K562 (cell line): ENCODE measurements around the gene GIGYF1. TPM values are rescaled to one million over a fixed set of nuclear protein-coding genes. Genes with fewer than 3 reads are reported as not detected.

ENCODE experiments used
- ATAC-seq: fragments of 200-7000 bp; cut with Tn5 transposase; 3 replicates; pipeline ENCODE4 v1.9.1; 2020; ENCODE audit warnings: moderate library complexity
- BruUV-seq: library from RNA; stranded (reverse); fragments of 400-500 nt; replicated peaks from 2 replicates; lab custom pipeline; 2021; lab: Mats Ljungman, UMichigan
- CTCF ChIA-PET: fragments of 300-600 bp; formaldehyde crosslinking; extraction: SDS; loops from one replicate; lab custom pipeline; 2021; ENCODE audit warnings: low intra/inter-chr PET ratio; lab: Yijun Ruan, JAX
- POLR2A ChIA-PET: fragments of 300-600, 350-650 bp; sonication (Branson Sonifier 250); formaldehyde crosslinking; extraction: SDS; loops from one replicate; lab custom pipeline; 2021; ENCODE audit warnings: antibody characterized with exemption, inconsistent platforms; lab: Yijun Ruan, JAX
- DNase-seq, 4 experiments: peaks; one replicate each; pipeline versions ENCODE4 v3.0.0 to v3.0.0-alpha.2; 2011 to 2018; ENCODE audit warnings: low spot score in 3 of 4, mixed read lengths in 3 of 4; ENCODE audit errors: extremely low read depth in 1 of 4
- FAIRE-seq: peaks from 2 replicates; lab custom pipeline; 2011; peaks lifted over from hg19 to GRCh38; lab: Jason Lieb, UNC
- H2AFZ ChIP-seq: 2 replicates; pipeline ENCODE4 v1.6.0; 2011; ENCODE audit warnings: low read depth, low read length, control low read depth, inconsistent platforms
- H3K27ac ChIP-seq: fragments of 200-600 bp; 3 replicates; pipeline ENCODE4 v1.8.0; 2011; ENCODE audit warnings: low read depth, mild to moderate bottlenecking, control low read depth, inconsistent platforms, low read length, moderate library complexity, mixed read lengths; ENCODE audit errors: extremely low read depth
- H3K27me3 ChIP-seq, 2 experiments: fragments of 300-600 bp in 1 of 2; 2 replicates in 1 of 2; 3 replicates in 1 of 2; pipeline versions ENCODE4 v1.6.0 to v1.8.0; 2011; ENCODE audit warnings: inconsistent platforms in 2 of 2, low read length in 2 of 2, mild to moderate bottlenecking in 1 of 2, mixed read lengths in 1 of 2, moderate library complexity in 1 of 2; ENCODE audit not compliant: control insufficient read depth in 2 of 2, insufficient read depth in 2 of 2
- H3K36me3 ChIP-seq: fragments of 300-600 bp; 3 replicates; pipeline ENCODE4 v1.8.0; 2011; ENCODE audit warnings: mild to moderate bottlenecking, low read length, inconsistent platforms; ENCODE audit not compliant: control insufficient read depth, insufficient read depth
- H3K4me1 ChIP-seq, 2 experiments: fragments of 200-600 bp in 1 of 2; replicated peaks in 1 of 2; 2 replicates in 1 of 2; 3 replicates in 1 of 2; pipeline versions ENCODE4 v1.5.1 to v1.8.0; 2011; ENCODE audit warnings: inconsistent platforms in 2 of 2, low read length in 2 of 2, mild to moderate bottlenecking in 1 of 2, mixed read lengths in 1 of 2, moderate library complexity in 1 of 2; ENCODE audit not compliant: control insufficient read depth in 2 of 2, insufficient read depth in 2 of 2
- H3K4me2 ChIP-seq: 2 replicates; pipeline ENCODE4 v1.6.1; 2011; ENCODE audit warnings: low read length, control low read depth, inconsistent platforms, mixed read lengths; ENCODE audit not compliant: insufficient read depth
- H3K4me3 ChIP-seq: fragments of 200-600 bp; sonication (generic), shearing (Covaris generic); 2 replicates; pipeline ENCODE4 v1.5.1; 2016; ENCODE audit warnings: control low read depth, inconsistent platforms
- H3K79me2 ChIP-seq: fragments of 200-600 bp; 3 replicates; pipeline ENCODE4 v1.8.0; 2011; ENCODE audit warnings: low read length, inconsistent platforms; ENCODE audit not compliant: control insufficient read depth, insufficient read depth
- H3K9ac ChIP-seq, 2 experiments: 2 replicates each; pipeline versions ENCODE4 v1.6.0 to v1.6.1; 2011; ENCODE audit warnings: low read depth in 2 of 2, low read length in 2 of 2, control low read depth in 1 of 2, inconsistent platforms in 1 of 2, mild to moderate bottlenecking in 1 of 2, mixed read lengths in 1 of 2; ENCODE audit not compliant: insufficient read depth in 1 of 2
- H3K9me1 ChIP-seq: one replicate; pipeline ENCODE4 v1.6.0; 2011; ENCODE audit warnings: inconsistent platforms, mild to moderate bottlenecking, low read length, moderate library complexity; ENCODE audit not compliant: control insufficient read depth, insufficient read depth
- H3K9me3 ChIP-seq: replicated peaks from 2 replicates; pipeline ENCODE4 v1.5.1; 2011; ENCODE audit warnings: low read depth, low read length, inconsistent platforms; ENCODE audit not compliant: control insufficient read depth, insufficient read depth
- H4K20me1 ChIP-seq: replicated peaks from 2 replicates; pipeline ENCODE4 v1.6.1; 2011; ENCODE audit warnings: low read length, inconsistent platforms, mixed read lengths; ENCODE audit not compliant: control insufficient read depth, insufficient read depth
- POLR2G ChIP-seq: fragments of 200-400 bp; formaldehyde crosslinking; IDR thresholded peaks from 2 replicates; pipeline ENCODE4 v1.6.1; 2017; ENCODE audit warnings: low read depth, mild to moderate bottlenecking, antibody characterized with exemption, low read length, moderate library complexity
- RBFOX2 ChIP-seq: fragments of 200-400 bp; formaldehyde crosslinking; IDR thresholded peaks from 2 replicates; pipeline ENCODE4 v1.6.1; 2017; ENCODE audit warnings: low read depth, mild to moderate bottlenecking, low read length, moderate library complexity
- TFAP4 ChIP-seq: sonication (generic); formaldehyde crosslinking; IDR thresholded peaks from 2 replicates; pipeline ENCODE4 v1.8.0; 2022; ENCODE audit warnings: missing genetic modification reagents, mild to moderate bottlenecking, moderate library complexity, borderline replicate concordance
- TGIF2 ChIP-seq: sonication (generic); formaldehyde crosslinking; IDR thresholded peaks from 2 replicates; pipeline ENCODE4 v1.8.1; 2022; ENCODE audit warnings: mild to moderate bottlenecking, missing genetic modification reagents, moderate library complexity
- WGBS: fragments of 100-300 bp; shearing (Covaris generic); methylation state at CpG from one replicate; pipeline ENCODE4 v1.1.6; 2016; ENCODE audit warnings: low coverage, mixed read lengths; ENCODE audit not compliant: insufficient coverage; ENCODE audit errors: missing lambda C conversion rate; 5-methylcytosine and 5-hydroxymethylcytosine counted together
- in situ Hi-C: fragments of 300-500 bp; cut with MboI; formaldehyde crosslinking; loops from 4 replicates; pipeline ENCODE4 v1.15.0; 2018; ENCODE audit warnings: inconsistent platforms, mixed read lengths
- intact Hi-C: fragments of 100-400 bp; cut with micrococcal nuclease; formaldehyde crosslinking; loops from 2 replicates; pipeline ENCODE4 v1.14.2; 2022
- polyA plus RNA-seq, 8 experiments: library from polyadenylated mRNA; depleted of rRNA in 4 of 8; stranded (reverse) in 5 of 8; unstranded in 3 of 8; fragments of >200 nt; fragmentation: Nextera tagmentation in 2 of 8; fragmentation: Illumina TruSeq in 1 of 8; extraction: Ambion mirVana in 2 of 8; extraction: Trizol in 1 of 8; gene quantifications; 2 replicates each; pipeline versions ENCODE4 v1.2.1 to v1.2.3, GENCODE V29; 2011 to 2014; ENCODE audit warnings: inconsistent platforms in 1 of 8, missing spikeins in 1 of 8
- total RNA-seq, 7 experiments: library from RNA; depleted of rRNA in 6 of 7; stranded (reverse); fragments of >200 nt in 6 of 7; fragmentation: Illumina TruSeq in 2 of 7; extraction: Trizol in 2 of 7; gene quantifications; 2 replicates each; pipeline versions ENCODE4 v1.2.1 to v1.2.3, GENCODE V29; 2011 to 2021; ENCODE audit warnings: low replicate concordance in 1 of 7

The GIGYF1 gene
- total and polyA plus RNA-seq, 9 of the 15 experiments (the other 6 are each of a cell fraction or from before 2014, with no cell fraction given), result 0.56 to 76.2 (median 16.8) TPM

- in situ Hi-C loops, result no loop called here
- intact Hi-C loops, result no loop called here
- Histone ChIP-seq H3K79me2 (peaks cover 42% of the 10 kb centered on the region), H3K36me3 (peaks cover 88% of the 10 kb centered on the region; the same call in 2 of the 3 replicates), H3K4me1 (peaks cover 9 to 77% of the 10 kb centered on the region in 2 experiments), H3K9ac (no peak overlapping the region), H2AFZ (no peak overlapping the region), H4K20me1 (peaks cover 24% of the 10 kb centered on the region)
- 86% methylated on average over 8 of the region's 22 CpGs for WGBS
- CTCF ChIA-PET, result interaction anchor here (0.7 kb wide), 1 partner anchor 13 kb away, joined by 4 read pairs; no protein-coding TSS in a partner anchor
- ATAC-seq (no peak), FAIRE-seq (no peak)
- no TSS peak for BruUV-seq
- TF ChIP-seq POLR2G, result peak; percentile 58; the same call in 1 of the 2 replicates
- no peak for TF ChIP-seq TFAP4 (CRISPR knock-in tag)
- peak; percentile 47; the same call in 1 of the 2 replicates for TF ChIP-seq RBFOX2
- TF ChIP-seq, all 486 proteins: peak for 2
- H3K27me3 ChIP-seq, result no peaks in the 10 kb centered on the region
- H3K4me3 ChIP-seq, result no peak overlapping the region
- DNase-seq, result no peak
- H3K9me3 ChIP-seq, result no peaks in the 10 kb centered on the region
- H3K9me1 ChIP-seq, result no peaks in the 10 kb centered on the region
- H3K4me2 ChIP-seq, result no peak overlapping the region
- POLR2A ChIA-PET, result interaction anchor here (0.6 to 1.2 kb wide), 3 partner anchors 18 to 169 kb away, joined by 3 read pairs; partner anchors contain the start of gene FBXO24
- H3K27ac ChIP-seq, result no peak overlapping the region
Observed at GRCh38 chr7:100687261-100687660, 6.8 kb downstream of the GIGYF1 start.

- no peak overlapping the region for H3K27ac ChIP-seq
- 96% methylated on average over 9 of the region's 17 CpGs for WGBS
- H3K9me1 ChIP-seq, result no peaks in the 10 kb centered on the region
- DNase-seq (no peak), ATAC-seq (no peak), FAIRE-seq (no peak)
- ChIA-PET CTCF (interaction anchor here (0.7 kb wide), 1 partner anchor 13 kb away, joined by 4 read pairs; no protein-coding TSS in a partner anchor), POLR2A (interaction anchor here (0.7 to 1.2 kb wide), 2 partner anchors 18 to 100 kb away, joined by 3 read pairs; partner anchors contain the start of gene FBXO24)
- in situ Hi-C loops, result no loop called here
- no peak overlapping the region for H2AFZ ChIP-seq
- peaks cover 93% of the 10 kb centered on the region; the same call in 2 of the 3 replicates for H3K36me3 ChIP-seq
- no peak overlapping the region for H3K4me3 ChIP-seq
- H4K20me1 ChIP-seq, result peaks cover 20% of the 10 kb centered on the region
- H3K9me3 ChIP-seq, result no peaks in the 10 kb centered on the region
- intact Hi-C loops, result no loop called here
- no TSS peak for BruUV-seq
- H3K27me3 ChIP-seq, result no peaks in the 10 kb centered on the region
- TF ChIP-seq TGIF2 (CRISPR knock-in tag) (no peak), RBFOX2 (peak; percentile 52), POLR2G (0 out of 2 replicates have a peak, but pooled peaks have one; percentile 59)
- peaks cover 37% of the 10 kb centered on the region for H3K79me2 ChIP-seq
- peaks cover 4 to 77% of the 10 kb centered on the region in 2 experiments for H3K4me1 ChIP-seq
- H3K4me2 ChIP-seq, result no peak overlapping the region
- H3K9ac ChIP-seq, result no peak overlapping the region
Observed at GRCh38 chr7:100686822-100687211, 7.2 kb downstream of the GIGYF1 start.
